GM18867 (cell line): ENCODE results near the gene EEF1G.
"Not testable (repeated sequence)": the region's sequence is repeated elsewhere in the genome, so short reads cannot be mapped to it uniquely, and the experiment has no call there.

Source experiments
- ATAC-seq: cut with Tn5 transposase; IDR thresholded peaks from one replicate; pipeline ENCODE4 v1.9.1; 2021; ENCODE audit warnings: mild to moderate bottlenecking, moderate library complexity; ENCODE audit not compliant: unreplicated experiment

EEF1G gene

GRCh38 chr11:62573592-62574362 is at the start of gene EEF1G:
EEF1G (minus strand) TSS chr11:62573891; CDS start chr11:62573842, 49 bp downstream.
- peak; percentile 82 for ATAC-seq

GRCh38 chr11:62622476-62623089 is 48.9 kb upstream of the EEF1G start:
- no peak for ATAC-seq

GRCh38 chr11:62621567-62622470 is 48.1 kb upstream of the EEF1G start, which contains the start of gene B3GAT3:
B3GAT3 (minus strand) TSS chr11:62621986; CDS start chr11:62621947, 39 bp downstream.
- ATAC-seq: peak; percentile 92

- ATAC-seq: no peak
Observed at GRCh38 chr11:62621027-62621566, 47.4 kb upstream of the EEF1G start.

GRCh38 chr11:62616957-62617356 is 43.3 kb upstream of the EEF1G start:
- not testable (repeated sequence) for ATAC-seq

GRCh38 chr11:62615521-62615920 is 41.8 kb upstream of the EEF1G start:
- no peak for ATAC-seq

GRCh38 chr11:62614275-62614674 is 40.6 kb upstream of the EEF1G start:
- no peak for ATAC-seq

GRCh38 chr11:62613291-62613778 is 39.6 kb upstream of the EEF1G start:
- no peak for ATAC-seq

- ATAC-seq: peak; percentile 59
Observed at GRCh38 chr11:62612366-62613290, 38.9 kb upstream of the EEF1G start, which contains the start of the genes EML3 and ROM1. EML3 (minus strand) TSS chr11:62612775; CDS start chr11:62612457, 318 bp downstream. ROM1 (plus strand) TSS chr11:62613257; CDS start chr11:62613282, 25 bp downstream.

- ATAC-seq: peak; percentile 16
Observed at GRCh38 chr11:62611705-62612365, 38.1 kb upstream of the EEF1G start.

- no peak for ATAC-seq
Observed at GRCh38 chr11:62610814-62611704, 37.4 kb upstream of the EEF1G start.

GRCh38 chr11:62610403-62610802 is 36.7 kb upstream of the EEF1G start:
- ATAC-seq: no peak

- ATAC-seq: no peak
Observed at GRCh38 chr11:62608776-62609175, 35.1 kb upstream of the EEF1G start.

- no peak for ATAC-seq
Observed at GRCh38 chr11:62607714-62608113, 34.0 kb upstream of the EEF1G start.

- no peak for ATAC-seq
Observed at GRCh38 chr11:62605902-62606301, 32.2 kb upstream of the EEF1G start.

- no peak for ATAC-seq
Observed at GRCh38 chr11:62605467-62605866, 31.8 kb upstream of the EEF1G start.

GRCh38 chr11:62604460-62605120 is 30.9 kb upstream of the EEF1G start:
- ATAC-seq: no peak
